H1 (cell line): ENCODE results near the gene WDFY4.

Experiments
- CTCF ChIP-seq, 3 experiments: IDR thresholded peaks; 1 replicate in 2 of 3; 2 replicates in 1 of 3; pipeline versions ENCODE4 v1.5.1 to v1.6.1; 2011; ENCODE audit warnings: low read length in 3 of 3, mild to moderate bottlenecking in 3 of 3, inconsistent platforms in 2 of 3, low read depth in 1 of 3, moderate library complexity in 1 of 3; ENCODE audit not compliant: insufficient read depth in 1 of 3; ENCODE audit errors: control extremely low read depth in 1 of 3
- EZH2 ChIP-seq: fragments of 200-600 bp; sonication (generic); IDR thresholded peaks from 2 replicates; pipeline ENCODE4 v1.7.1; 2012; ENCODE audit warnings: low read depth, mild to moderate bottlenecking, moderate library complexity, low read length, inconsistent platforms; ENCODE audit not compliant: severe bottlenecking

DNA sequence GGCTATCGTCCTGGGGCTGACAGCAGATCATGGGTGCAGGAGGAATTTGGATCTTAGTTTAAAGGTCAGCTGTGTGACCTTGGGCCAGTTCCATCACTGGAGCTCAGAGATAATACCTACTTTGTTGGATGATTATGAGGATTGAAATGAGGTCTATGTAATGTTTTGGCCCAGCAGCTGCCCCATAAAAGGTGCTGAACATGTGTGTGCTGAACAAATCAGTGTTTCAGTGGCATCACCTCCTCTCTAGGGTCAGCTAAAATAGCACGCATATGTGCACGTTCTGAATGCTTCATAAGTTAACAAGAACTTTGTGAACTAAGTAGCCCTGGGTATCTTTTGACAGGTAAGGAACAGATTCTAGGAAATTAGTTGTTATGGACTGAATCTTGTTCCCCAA is 339.8 kb downstream of the WDFY4 start:
- TF ChIP-seq EZH2 (no peak), CTCF (IDR thresholded peaks at IDR 0.05; ENCODE audit: control extremely low read depth in 1 of 3, insufficient read depth in 1 of 3, low read depth in 1 of 3, low read length in 3 of 3) (no peak)
